NCI-H510A (cell line): ENCODE measurements around the gene RCOR1.

Experiments used
- DNase-seq: peaks from one replicate; lab custom pipeline; 2025; lab: John Stamatoyannopoulos, UW

RCOR1 gene

GRCh38 chr14:102726191-102726949, 133.9 kb downstream of the RCOR1 start:
- DNase-seq, result no peak

- DNase-seq, result no peak
These were observed 135.1 kb downstream of the RCOR1 start for GRCh38 chr14:102727336-102728095.

- DNase-seq, result no peak
These were observed 136.1 kb downstream of the RCOR1 start for GRCh38 chr14:102728501-102728900.

GRCh38 chr14:102729268-102729667, 136.8 kb downstream of the RCOR1 start:
- no peak for DNase-seq

- no peak for DNase-seq
These were observed 137.4 kb downstream of the RCOR1 start for GRCh38 chr14:102729825-102730224.

GRCh38 chr14:102731101-102731870, 138.8 kb downstream of the RCOR1 start:
- DNase-seq, result no peak

- peak; percentile 23 for DNase-seq
These were observed 139.7 kb downstream of the RCOR1 start for GRCh38 chr14:102731871-102732800.

GRCh38 chr14:102732924-102733323, 140.5 kb downstream of the RCOR1 start:
- DNase-seq, result no peak

- no peak for DNase-seq
These were observed 140.9 kb downstream of the RCOR1 start for GRCh38 chr14:102733326-102733725.

- DNase-seq, result no peak
These were observed 142.0 kb downstream of the RCOR1 start for GRCh38 chr14:102734436-102734835.

- no peak for DNase-seq
These were observed 144.5 kb downstream of the RCOR1 start for GRCh38 chr14:102736956-102737355.

- no peak for DNase-seq
These were observed 145.2 kb downstream of the RCOR1 start for GRCh38 chr14:102737402-102738372.

- no peak for DNase-seq
These were observed 146.1 kb downstream of the RCOR1 start for GRCh38 chr14:102738373-102739189.

- DNase-seq, result no peak
These were observed 146.7 kb downstream of the RCOR1 start for GRCh38 chr14:102739190-102739469.

GRCh38 chr14:102746634-102747438, 154.4 kb downstream of the RCOR1 start:
- no peak for DNase-seq

GRCh38 chr14:102748806-102749205, 156.4 kb downstream of the RCOR1 start:
- no peak for DNase-seq

GRCh38 chr14:102749393-102750305, 157.2 kb downstream of the RCOR1 start:
- DNase-seq, result peak; percentile 59

- no peak for DNase-seq
These were observed 157.9 kb downstream of the RCOR1 start for GRCh38 chr14:102750376-102750775.
